OCI-LY3 (cell line): ENCODE data around the gene POLD4.

Experiments
- CTCF ChIP-seq: fragments of 200-600, 300-600 bp; sonication (generic); IDR thresholded peaks from 2 replicates; pipeline ENCODE4 v1.5.1; 2014; ENCODE audit warnings: antibody characterized with exemption, low read length, low read depth
- EZH2phosphoT487 ChIP-seq: fragments of 200-600 bp; shearing (Covaris generic); IDR thresholded peaks from 2 replicates; pipeline ENCODE4 v1.6.1; 2018; ENCODE audit warnings: antibody characterized with exemption, mixed run types, low read depth

DNA sequence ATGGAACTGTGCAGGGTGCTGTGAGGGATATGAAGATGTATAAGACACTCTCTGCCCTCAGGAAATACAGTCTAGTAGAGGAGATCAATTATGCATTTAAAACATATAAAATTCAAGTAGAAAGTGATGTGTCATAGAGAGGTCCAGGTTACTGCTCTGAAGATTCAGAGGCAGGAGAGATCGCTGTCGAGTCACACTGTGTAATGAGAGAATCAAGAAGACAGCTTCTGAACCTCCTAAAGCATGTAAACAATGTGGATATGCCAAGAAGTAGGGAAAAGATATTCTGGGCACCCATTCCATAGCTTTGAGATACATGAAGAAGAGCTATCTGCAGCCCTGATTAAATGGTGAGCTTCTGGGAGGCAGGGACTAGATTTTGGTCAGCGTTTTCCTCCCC is 33.3 kb downstream of the POLD4 start:
- TF ChIP-seq EZH2phosphoT487 (no peak), CTCF (no peak)
